Coronary artery (tissue), 2 donors: ENCODE results near the gene ATP1A1.

Experiments
- DNase-seq: peaks from one replicate; pipeline ENCODE4 v3.0.0-alpha.2; 2017; ENCODE audit warnings: low spot score
- H3K27ac ChIP-seq, 2 donors: fragments of 200-600 bp; sonication (generic); one replicate each; pipeline ENCODE4 v1.5.1; 2016 to 2019
- H3K4me3 ChIP-seq: fragments of 200-600 bp; sonication (generic); 2 replicates; pipeline ENCODE4 v1.5.1; 2016; ENCODE audit warnings: mild to moderate bottlenecking, moderate library complexity
- CTCF ChIP-seq: fragments of 200-600 bp; sonication (generic); IDR thresholded peaks from one replicate; pipeline ENCODE4 v1.5.1; 2019; ENCODE audit warnings: antibody characterized with exemption

The ATP1A1 gene

DNA sequence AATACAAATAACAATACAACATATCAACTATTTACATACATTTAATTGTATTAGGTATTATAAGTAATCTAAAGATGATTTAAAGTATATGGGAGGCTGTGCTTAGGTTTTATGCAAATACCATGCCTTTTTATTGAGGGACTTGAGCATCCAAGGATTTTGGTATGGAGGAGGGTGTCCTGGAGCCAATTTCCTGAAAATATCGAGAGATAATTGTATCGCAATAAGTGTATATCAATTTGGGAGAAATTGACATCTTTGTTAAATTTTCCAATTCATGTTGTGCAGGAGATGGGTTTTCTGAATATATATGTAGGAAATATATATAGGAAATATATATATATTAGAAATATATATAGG is 63.5 kb downstream of the ATP1A1 start:
- DNase-seq: no peak
- TF ChIP-seq CTCF: no peak
- Histone ChIP-seq H3K27ac (no peak overlapping the region), H3K4me3 (no peak overlapping the region)

DNA sequence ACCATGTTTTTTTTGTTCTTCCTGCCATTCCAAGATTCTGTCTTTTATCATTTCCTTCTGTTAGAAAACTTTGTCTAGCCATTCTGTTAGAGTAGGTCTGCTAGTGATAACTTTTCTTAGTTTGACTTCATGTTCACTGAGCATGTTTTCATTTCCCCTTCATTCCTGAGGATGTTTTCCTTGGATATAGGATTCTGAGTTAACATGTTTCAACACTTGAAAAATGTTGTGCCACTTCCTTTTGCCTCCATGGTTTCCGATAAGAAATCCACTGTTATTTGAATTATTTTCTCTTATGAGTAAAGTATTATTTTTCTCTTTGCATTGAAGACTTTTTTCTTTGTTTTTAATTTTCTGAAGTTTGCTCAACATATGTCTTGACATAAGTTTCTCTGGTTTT is 66.7 kb downstream of the ATP1A1 start:
- H3K4me3 ChIP-seq: no peak overlapping the region
- TF ChIP-seq CTCF: no peak
- H3K27ac ChIP-seq: peak overlapping the region in 1 of 2 donors; percentile 1
- DNase-seq: no peak

DNA sequence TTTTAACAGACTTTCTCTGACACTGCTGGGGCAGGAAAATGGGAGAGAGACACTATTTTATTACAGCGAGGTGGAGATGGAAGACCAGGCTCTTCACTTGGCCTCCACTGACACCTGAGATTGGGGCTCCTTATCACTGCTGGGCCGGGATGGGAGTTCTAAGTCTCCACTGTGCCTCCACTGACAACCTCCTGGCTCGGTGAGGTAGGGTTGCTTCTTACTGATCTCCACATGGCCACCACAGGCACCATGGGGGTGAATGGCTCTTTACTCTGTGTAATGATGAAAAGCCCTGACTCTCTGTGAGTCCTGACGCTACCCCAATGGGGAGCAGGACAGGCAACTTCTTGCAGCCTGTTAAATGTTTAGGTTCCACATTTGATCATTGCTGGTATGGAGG is 67.7 kb downstream of the ATP1A1 start:
- no peak for DNase-seq
- H3K27ac ChIP-seq: no peak overlapping the region
- H3K4me3 ChIP-seq: no peak overlapping the region
- TF ChIP-seq CTCF: no peak

GRCh38 chr1:116445534-116445933 is 72.5 kb downstream of the ATP1A1 start:
- no peak overlapping the region for H3K27ac ChIP-seq
- DNase-seq: no peak
- H3K4me3 ChIP-seq: no peak overlapping the region
- TF ChIP-seq CTCF: no peak

DNA sequence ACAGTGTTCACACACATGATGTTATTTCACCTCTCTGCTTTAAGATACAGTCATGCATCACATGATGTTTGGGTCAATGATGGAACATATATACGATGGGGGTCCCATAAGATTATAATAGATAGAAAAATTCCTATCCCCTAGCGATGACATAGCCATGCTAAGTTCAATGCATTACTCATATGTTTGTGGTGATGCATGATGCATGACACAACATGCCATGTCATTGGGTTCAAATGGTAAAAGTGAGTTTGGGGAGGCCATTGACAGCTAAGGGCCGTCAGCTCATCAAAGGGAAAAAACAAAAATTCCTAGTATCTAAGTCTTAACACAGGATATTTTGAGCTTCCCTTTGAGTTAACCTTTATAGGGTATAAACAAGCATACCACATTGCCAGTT is 73.6 kb downstream of the ATP1A1 start:
- DNase-seq: no peak
- H3K4me3 ChIP-seq: no peak overlapping the region
- TF ChIP-seq CTCF: no peak
- H3K27ac ChIP-seq: no peak overlapping the region

DNA sequence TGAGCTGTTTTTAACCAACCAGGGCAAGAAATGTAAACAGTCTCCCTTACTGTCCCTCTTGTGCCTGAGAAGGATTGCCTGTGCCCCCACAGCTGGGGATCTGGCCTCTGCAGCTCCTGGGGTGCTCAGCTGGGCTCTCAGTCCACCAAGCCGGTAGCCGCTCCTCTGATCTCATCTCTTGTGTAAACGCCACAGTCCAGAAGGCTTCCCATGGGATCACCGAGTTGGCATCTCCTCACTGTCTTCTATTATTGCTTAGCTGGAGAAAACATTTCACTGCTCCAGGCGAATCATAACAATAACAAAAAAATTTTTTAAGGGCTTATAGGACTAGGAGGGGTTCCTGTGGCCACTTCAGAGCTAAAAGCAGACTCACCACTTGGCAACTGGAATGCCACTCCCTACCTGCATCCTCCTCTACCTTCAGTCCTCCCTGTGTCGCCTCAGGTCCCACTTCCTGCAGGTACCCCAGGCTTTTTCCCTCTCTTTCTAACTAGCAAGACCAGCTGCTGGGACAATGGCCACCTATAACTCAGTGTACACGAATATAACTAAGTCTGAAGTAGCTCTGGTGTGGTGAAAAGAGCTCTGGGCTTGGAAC is 75.8 kb downstream of the ATP1A1 start:
- Histone ChIP-seq H3K27ac (no peak overlapping the region), H3K4me3 (no peak overlapping the region)
- TF ChIP-seq CTCF: no peak
- no peak for DNase-seq

- H3K4me3 ChIP-seq: no peak overlapping the region
- no peak for DNase-seq
- H3K27ac ChIP-seq: no peak overlapping the region
- TF ChIP-seq CTCF: no peak
Observed at GRCh38 chr1:116449578-116449977, 76.5 kb downstream of the ATP1A1 start.
